ENCODE measurements around the gene ANKEF1.

DNA sequence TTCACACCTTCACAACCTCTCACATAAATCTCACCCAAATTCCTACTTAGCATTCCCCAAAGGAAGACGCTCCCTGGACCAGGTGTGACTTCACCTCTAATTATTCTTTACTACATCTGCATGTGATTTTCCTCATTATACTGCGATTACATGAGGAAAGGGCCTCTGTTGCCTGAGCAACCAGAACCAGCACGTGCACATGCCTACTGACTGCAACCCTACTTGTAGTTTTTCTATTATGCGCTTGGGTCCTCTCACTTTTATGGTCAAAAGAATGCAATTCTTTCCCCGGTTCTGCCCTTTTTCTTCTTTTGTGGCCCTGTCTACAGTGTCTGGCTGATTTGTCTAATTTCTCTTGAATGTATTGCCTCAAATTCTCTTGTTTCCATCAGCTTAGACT lies 20.4 kb upstream of the ANKEF1 start:
- TF ChIP-seq, protein P1, sequence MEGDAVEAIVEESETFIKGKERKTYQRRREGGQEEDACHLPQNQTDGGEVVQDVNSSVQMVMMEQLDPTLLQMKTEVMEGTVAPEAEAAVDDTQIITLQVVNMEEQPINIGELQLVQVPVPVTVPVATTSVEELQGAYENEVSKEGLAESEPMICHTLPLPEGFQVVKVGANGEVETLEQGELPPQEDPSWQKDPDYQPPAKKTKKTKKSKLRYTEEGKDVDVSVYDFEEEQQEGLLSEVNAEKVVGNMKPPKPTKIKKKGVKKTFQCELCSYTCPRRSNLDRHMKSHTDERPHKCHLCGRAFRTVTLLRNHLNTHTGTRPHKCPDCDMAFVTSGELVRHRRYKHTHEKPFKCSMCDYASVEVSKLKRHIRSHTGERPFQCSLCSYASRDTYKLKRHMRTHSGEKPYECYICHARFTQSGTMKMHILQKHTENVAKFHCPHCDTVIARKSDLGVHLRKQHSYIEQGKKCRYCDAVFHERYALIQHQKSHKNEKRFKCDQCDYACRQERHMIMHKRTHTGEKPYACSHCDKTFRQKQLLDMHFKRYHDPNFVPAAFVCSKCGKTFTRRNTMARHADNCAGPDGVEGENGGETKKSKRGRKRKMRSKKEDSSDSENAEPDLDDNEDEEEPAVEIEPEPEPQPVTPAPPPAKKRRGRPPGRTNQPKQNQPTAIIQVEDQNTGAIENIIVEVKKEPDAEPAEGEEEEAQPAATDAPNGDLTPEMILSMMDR (conservative IDR thresholded peaks at IDR 0.05; ENCODE audit: low read depth in 2 of 2): no peak
- TF ChIP-seq POLR2AphosphoS5 (IDR thresholded peaks at IDR 0.05; ENCODE audit: low read depth) (no peak), EZH2 (IDR thresholded peaks at IDR 0.05; ENCODE audit: low read depth, unreplicated experiment) (no peak), NANOG (IDR thresholded peaks at IDR 0.05; ENCODE audit: borderline replicate concordance) (no peak)
